ENCODE measurements around the gene PAK5. TPM values are rescaled to one million over a fixed set of nuclear protein-coding genes. Genes with fewer than 3 reads are reported as not detected.

The PAK5 gene
- total RNA-seq, 1 experiment from 2014 or later = 0.46 TPM

DNA sequence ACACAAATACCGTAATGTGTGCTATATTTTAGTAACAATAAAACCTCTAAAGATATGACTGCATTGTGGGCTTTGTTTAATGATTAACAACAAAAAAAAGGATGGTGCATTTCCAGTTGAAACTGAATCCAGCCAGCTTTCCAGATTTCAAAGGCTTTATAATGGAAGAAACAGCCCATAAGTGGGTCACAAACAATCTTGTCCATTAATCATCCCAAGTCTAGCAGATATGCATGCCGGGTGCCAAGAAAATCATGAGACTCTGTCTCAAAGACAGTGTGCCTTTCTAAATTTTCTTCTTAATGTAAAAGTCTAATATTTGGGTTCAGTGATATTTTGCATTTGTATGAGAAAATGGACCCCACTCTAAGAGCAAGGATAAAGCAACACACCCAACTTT is 345.1 kb downstream of the PAK5 start:
- no peak for DNase-seq (ENCODE audit: low read depth)

DNA sequence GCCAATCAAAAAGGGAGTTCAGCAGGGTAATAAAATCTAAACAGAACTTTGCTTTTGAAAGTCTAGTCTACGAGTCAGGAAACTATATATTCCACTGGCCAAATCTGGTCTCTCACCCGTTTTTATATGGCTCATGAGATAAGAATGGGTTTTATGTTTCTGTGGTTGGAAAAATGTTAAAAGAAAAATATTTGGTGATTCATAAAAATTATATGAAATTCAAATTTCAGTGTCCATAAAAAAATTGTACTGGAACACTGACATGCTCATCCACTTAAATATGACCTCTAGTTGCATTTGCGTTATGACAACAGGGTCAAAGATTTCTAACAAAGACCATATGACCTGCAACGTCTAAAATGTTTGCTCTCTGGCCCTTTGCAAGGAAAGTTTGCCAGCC is 346.8 kb downstream of the PAK5 start:
- no peak for DNase-seq (ENCODE audit: low read depth)

DNA sequence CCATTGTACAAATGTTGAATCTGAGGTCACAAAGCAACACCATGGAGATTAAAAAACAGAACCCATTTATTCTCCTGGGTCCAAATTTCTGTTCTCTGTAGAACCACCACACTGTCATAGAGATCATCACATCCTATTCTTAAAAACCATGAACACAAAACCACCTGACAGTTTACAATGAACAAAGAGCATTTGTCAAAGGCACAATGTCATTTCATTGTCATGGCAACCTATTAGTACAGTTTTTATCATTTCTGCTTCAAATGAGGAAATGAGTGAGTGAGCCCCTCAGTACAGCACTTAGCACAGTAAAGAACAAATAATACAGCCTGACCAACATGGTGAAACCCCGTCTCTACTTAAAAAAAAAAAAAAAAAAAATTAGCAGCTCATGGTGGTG is 347.6 kb downstream of the PAK5 start:
- DNase-seq (ENCODE audit: low read depth) = no peak

DNA sequence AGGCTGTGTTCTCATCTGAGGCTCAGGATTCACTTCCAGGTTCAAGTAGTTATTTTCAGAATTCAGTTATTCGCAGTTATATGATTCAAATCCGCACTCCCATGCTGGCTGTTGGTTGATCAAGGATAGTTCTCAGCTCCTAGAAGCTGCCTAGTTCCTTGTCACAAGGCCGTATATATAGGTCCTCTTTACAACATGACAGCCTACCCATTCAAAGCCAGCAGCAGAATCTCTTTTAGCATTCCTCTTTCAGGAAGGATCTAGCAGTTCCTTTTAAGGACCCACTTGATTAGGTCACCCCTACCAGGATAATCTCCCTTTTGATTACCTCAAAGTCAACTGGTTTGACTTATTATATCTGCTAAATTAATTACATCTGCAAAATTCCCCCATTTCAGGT is 348.2 kb downstream of the PAK5 start:
- DNase-seq (ENCODE audit: low read depth) = no peak

DNA sequence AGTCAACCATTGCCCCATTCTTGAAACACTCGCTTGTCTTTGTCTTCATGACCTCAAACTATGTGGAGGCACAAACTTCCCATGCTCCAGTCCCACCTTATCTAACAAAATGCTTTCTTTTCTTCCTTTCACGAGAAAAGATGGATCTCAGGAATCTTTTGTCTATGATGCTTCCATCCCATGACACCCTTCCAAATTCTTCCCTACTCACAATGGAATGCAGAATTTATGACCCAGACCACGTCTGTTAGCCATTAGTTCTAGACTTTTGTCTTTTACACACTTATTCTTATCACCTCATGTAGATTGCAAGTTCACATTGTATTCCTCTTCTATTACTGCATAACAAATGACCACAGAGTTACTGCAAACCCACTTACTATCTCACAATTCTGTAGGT is 348.7 kb downstream of the PAK5 start:
- no peak for DNase-seq (ENCODE audit: low read depth)

DNA sequence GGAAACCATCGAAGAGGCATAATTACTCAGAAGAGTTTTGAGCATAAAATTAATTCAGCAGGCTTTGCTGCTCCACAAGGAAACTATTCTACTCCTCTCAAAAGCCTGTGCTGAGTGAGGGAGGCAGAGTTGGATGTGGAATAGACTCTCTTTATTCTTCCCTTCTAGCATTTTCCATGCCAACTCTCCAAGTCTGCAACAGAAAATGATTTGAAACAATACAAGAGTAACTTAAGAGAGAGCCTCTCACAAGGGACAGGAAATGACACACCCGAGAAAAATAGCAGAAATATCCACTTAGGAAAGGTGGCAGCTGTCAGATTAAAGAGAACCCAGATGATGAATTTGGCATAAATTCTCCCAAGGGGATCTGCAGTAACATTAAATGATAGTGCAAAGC is 350.8 kb downstream of the PAK5 start:
- no peak for DNase-seq (ENCODE audit: low read depth)

Other genes with a start within 250 kb of the PAK5 start
- 5.2 and 6.6 TPM in 2 replicates for gene ANKEF1, start 195.9 kb upstream of the PAK5 start, total RNA-seq (2014; rRNA removed; shearing (Covaris generic))